Gastroesophageal sphincter (tissue), 4 donors: ENCODE data around the gene PCDH17. TPM values are rescaled to one million over a fixed set of nuclear protein-coding genes. Genes with fewer than 3 reads are reported as not detected.

Source experiments
- ATAC-seq: fragments of 150-250 bp; one replicate; pipeline ENCODE4 v1.9.1; 2016; ENCODE audit warnings: mild to moderate bottlenecking, moderate library complexity
- H3K27ac ChIP-seq, 4 donors: fragments of 200-600 bp; sonication (generic) in 3 of 4; 1 replicate in 3 of 4; 2 replicates in 1 of 4; pipeline ENCODE4 v1.5.1; 2016 to 2019
- H3K27me3 ChIP-seq: fragments of 200-600 bp; sonication (generic); one replicate; pipeline ENCODE4 v1.5.1; 2019
- H3K36me3 ChIP-seq, 2 donors: fragments of 200-600 bp; sonication (generic); one replicate each; pipeline ENCODE4 v1.5.1; 2019; ENCODE audit warnings: control low read depth in 1 of 2
- H3K4me1 ChIP-seq, 3 donors: fragments of 200-600 bp; sonication (generic); 1 replicate in 2 of 3; 2 replicates in 1 of 3; pipeline ENCODE4 v1.5.1; 2016 to 2019; ENCODE audit warnings: control low read depth in 2 of 3
- H3K4me3 ChIP-seq, 2 donors: fragments of 200-600 bp; sonication (generic); one replicate each; pipeline ENCODE4 v1.5.1; 2019; ENCODE audit warnings: mild to moderate bottlenecking in 1 of 2, moderate library complexity in 1 of 2
- H3K9me3 ChIP-seq, 3 donors: fragments of 200-600 bp; sonication (generic); one replicate each; pipeline ENCODE4 v1.5.1; 2017 to 2019; ENCODE audit warnings: control low read depth in 2 of 3
- EP300 ChIP-seq: sonication (generic); formaldehyde crosslinking; IDR thresholded peaks from one replicate; pipeline ENCODE4 v1.6.1; 2017; ENCODE audit warnings: antibody characterized with exemption, mild to moderate bottlenecking
- POLR2A ChIP-seq, 2 donors: fragments of 450-650 bp; IDR thresholded peaks; one replicate each; pipeline ENCODE4 v1.6.1; 2017; ENCODE audit warnings: antibody characterized with exemption in 2 of 2, mild to moderate bottlenecking in 2 of 2, moderate library complexity in 1 of 2
- POLR2AphosphoS5 ChIP-seq: sonication (generic); formaldehyde crosslinking; IDR thresholded peaks from one replicate; pipeline ENCODE4 v1.6.1; 2017; ENCODE audit warnings: antibody characterized with exemption
- WGBS, 2 donors: methylation state at CpG; one replicate each; pipeline ENCODE4 v1.1.5; 2018; ENCODE audit warnings: low coverage in 1 of 2; 5-methylcytosine and 5-hydroxymethylcytosine counted together
- total RNA-seq, 4 donors: library from RNA; depleted of rRNA; stranded (reverse); fragments of >200 nt; gene quantifications; one replicate each; pipeline ENCODE4 v1.1.0, GENCODE V29; 2016
- TF ChIP-seq, protein P1 (sequence below), 4 experiments: fragments of 200-600 bp in 2 of 4; fragments of 450-650 bp in 2 of 4; sonication (generic) in 1 of 4; IDR thresholded peaks; one replicate each; pipeline ENCODE4 v1.5.1; 2017 to 2019; ENCODE audit warnings: antibody characterized with exemption in 4 of 4, mild to moderate bottlenecking in 2 of 4, moderate library complexity in 2 of 4

The PCDH17 gene
- total RNA-seq, 4 donors from 2014 or later: 3.9 to 7.8 (median 4.8) TPM

DNA sequence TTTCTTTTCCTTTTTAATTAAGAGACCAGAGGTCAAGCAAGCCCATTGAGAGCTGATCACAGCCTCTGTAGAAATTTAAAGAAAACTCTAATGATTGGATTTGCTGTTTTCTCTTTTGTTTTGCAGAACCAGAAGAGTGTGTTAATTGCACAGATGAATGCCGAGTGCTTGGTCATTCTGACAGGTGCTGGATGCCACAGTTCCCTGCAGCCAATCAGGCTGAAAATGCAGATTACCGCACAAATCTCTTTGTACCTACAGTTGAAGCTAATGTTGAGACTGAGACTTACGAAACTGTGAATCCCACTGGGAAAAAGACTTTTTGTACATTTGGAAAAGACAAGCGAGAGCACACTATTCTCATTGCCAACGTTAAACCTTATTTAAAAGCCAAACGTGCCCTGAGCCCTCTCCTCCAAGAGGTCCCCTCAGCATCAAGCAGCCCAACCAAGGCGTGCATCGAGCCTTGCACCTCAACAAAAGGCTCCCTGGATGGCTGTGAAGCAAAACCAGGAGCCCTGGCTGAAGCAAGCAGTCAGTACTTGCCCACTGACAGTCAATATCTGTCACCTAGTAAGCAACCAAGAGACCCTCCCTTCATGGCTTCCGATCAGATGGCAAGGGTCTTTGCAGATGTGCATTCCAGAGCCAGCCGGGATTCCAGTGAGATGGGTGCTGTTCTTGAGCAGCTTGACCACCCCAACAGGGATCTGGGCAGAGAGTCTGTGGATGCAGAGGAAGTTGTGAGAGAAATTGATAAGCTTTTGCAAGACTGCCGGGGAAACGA, 93.1 kb downstream of the PCDH17 start:
- no peak for ATAC-seq
- 83 to 84% methylated on average over 8 to 9 of the region's 12 CpGs for WGBS, 2 donors

DNA sequence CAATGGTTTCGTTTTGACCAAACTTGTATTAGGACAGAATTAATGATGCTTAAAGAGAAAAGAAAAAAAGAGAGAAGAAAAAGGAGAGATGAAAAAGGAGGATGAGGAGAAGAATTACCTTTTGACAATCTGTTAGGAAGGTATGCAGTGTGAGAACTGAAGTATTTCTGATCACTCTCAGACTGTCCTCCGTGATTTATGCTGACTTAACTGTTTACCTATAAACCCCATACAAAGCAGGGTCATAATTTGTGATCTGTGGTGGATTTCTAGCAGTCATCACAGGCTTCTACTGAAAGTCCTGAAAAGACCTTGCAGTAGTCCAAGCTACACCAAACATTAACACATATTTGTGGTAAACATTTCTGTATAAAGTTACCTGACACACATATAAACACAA, 93.9 kb downstream of the PCDH17 start:
- no peak for ATAC-seq
- H3K9me3 ChIP-seq: no peaks in the 10 kb centered on the region
- H3K4me1 ChIP-seq: no peaks in the 10 kb centered on the region
- no peak overlapping the region for H3K27ac ChIP-seq
- TF ChIP-seq EP300 (no peak), POLR2A (IDR thresholded peaks at IDR 0.05) (no peak), POLR2AphosphoS5 (no peak)
- TF ChIP-seq, protein P1, sequence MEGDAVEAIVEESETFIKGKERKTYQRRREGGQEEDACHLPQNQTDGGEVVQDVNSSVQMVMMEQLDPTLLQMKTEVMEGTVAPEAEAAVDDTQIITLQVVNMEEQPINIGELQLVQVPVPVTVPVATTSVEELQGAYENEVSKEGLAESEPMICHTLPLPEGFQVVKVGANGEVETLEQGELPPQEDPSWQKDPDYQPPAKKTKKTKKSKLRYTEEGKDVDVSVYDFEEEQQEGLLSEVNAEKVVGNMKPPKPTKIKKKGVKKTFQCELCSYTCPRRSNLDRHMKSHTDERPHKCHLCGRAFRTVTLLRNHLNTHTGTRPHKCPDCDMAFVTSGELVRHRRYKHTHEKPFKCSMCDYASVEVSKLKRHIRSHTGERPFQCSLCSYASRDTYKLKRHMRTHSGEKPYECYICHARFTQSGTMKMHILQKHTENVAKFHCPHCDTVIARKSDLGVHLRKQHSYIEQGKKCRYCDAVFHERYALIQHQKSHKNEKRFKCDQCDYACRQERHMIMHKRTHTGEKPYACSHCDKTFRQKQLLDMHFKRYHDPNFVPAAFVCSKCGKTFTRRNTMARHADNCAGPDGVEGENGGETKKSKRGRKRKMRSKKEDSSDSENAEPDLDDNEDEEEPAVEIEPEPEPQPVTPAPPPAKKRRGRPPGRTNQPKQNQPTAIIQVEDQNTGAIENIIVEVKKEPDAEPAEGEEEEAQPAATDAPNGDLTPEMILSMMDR (IDR thresholded peaks at IDR 0.05): no peak
- 79 to 100% methylated on average over 2 of the region's 2 CpGs for WGBS, 2 donors
- H3K4me3 ChIP-seq: no peak overlapping the region
- no peaks in the 10 kb centered on the region for H3K27me3 ChIP-seq
- H3K36me3 ChIP-seq: peaks cover 0 to 6% of the 10 kb centered on the region in 2 donors

More for the DNA sequence above, 93.1 kb downstream of the PCDH17 start:
- TF ChIP-seq POLR2AphosphoS5 (no peak), POLR2A (IDR thresholded peaks at IDR 0.05) (no peak), EP300 (no peak)
- TF ChIP-seq, protein P1 (IDR thresholded peaks at IDR 0.05): no peak
- Histone ChIP-seq H3K27me3 (no peaks in the 10 kb centered on the region), H3K9me3 (no peaks in the 10 kb centered on the region), H3K27ac (no peak overlapping the region), H3K4me1 (no peaks in the 10 kb centered on the region), H3K4me3 (no peak overlapping the region), H3K36me3 (peaks cover 0 to 6% of the 10 kb centered on the region in 2 donors)

DNA sequence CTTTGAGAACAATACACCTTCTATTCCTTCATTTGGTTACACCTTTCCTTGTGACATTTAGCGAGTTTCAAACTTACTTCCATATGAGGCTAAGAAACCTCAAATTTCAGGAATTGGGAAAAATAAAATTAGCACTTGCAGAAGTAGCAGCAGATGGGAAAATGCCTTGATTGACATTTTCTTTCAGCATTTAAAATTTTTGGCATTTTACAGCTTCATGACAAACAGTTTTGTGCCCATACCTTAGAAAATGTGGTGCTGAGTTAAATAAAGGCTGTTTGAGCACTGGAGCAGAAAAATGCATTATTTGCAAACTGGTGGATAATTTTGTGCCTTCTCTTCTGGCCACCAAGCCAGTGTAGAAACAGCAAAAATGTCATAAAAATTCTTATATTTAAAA, 95.4 kb downstream of the PCDH17 start:
- Histone ChIP-seq H3K36me3 (peaks cover 0 to 6% of the 10 kb centered on the region in 2 donors), H3K27me3 (no peaks in the 10 kb centered on the region), H3K4me3 (no peak overlapping the region), H3K27ac (no peak overlapping the region), H3K4me1 (no peaks in the 10 kb centered on the region), H3K9me3 (no peaks in the 10 kb centered on the region)
- no peak for ATAC-seq
- TF ChIP-seq EP300: no peak
- no peak for TF ChIP-seq POLR2A (IDR thresholded peaks at IDR 0.05)
- TF ChIP-seq, protein P1 (IDR thresholded peaks at IDR 0.05): no peak
- TF ChIP-seq POLR2AphosphoS5: no peak
- 77 to 100% methylated on average over 1 of the region's 1 CpG for WGBS, 2 donors

DNA sequence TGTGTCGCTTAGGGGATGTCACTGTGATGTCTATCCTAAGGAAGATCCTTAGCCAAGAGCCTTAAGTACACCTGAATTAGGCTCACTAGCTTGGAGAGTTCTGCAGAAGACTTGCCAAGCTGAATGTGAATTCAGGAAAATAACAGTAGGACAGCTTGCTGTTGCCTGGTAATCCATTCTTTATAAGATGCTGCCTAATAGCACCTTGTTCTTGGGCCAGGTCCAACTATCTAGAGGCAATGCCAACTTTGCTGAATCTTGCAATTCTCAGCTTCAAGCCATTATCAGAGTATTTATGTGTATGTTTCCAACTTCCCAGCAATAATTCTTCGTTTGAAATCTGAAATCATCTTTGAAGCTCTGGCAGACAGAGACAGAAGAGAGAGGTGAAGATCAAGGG, 102.8 kb downstream of the PCDH17 start:
- WGBS, 2 donors: 31 to 34% methylated on average over 2 of the region's 2 CpGs
- H3K27ac ChIP-seq: no peak overlapping the region
- H3K36me3 ChIP-seq: no peaks in the 10 kb centered on the region
- TF ChIP-seq, protein P1 (IDR thresholded peaks at IDR 0.05): no peak
- no peak for TF ChIP-seq POLR2A (IDR thresholded peaks at IDR 0.05)
- no peak for TF ChIP-seq POLR2AphosphoS5
- TF ChIP-seq EP300: no peak
- no peak for ATAC-seq
- H3K27me3 ChIP-seq: no peaks in the 10 kb centered on the region
- H3K4me3 ChIP-seq: no peak overlapping the region
- H3K4me1 ChIP-seq: no peaks in the 10 kb centered on the region
- H3K9me3 ChIP-seq: no peaks in the 10 kb centered on the region

DNA sequence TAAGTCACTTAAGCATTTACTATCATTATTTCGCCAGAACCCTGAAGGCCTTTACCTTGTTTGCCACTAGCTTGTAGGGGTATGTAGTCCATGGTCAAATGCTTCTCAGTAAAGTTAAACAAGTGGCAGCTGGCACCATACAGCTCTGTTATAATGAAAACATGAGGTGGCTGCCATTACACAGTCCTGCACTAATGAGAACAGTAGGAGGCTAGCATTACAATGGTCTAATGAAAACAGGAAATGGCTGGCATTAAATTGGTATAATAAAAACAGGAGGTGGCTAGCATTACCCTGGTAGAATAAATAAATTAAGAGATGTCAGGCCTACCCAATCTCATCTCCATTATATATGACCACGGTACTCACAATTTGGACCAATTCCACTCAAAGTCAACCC, 107.5 kb downstream of the PCDH17 start:
- WGBS, 2 donors: 83 to 84% methylated on average over 2 of the region's 2 CpGs
- TF ChIP-seq POLR2AphosphoS5 (no peak), POLR2A (IDR thresholded peaks at IDR 0.05) (no peak), EP300 (no peak)
- TF ChIP-seq, protein P1 (IDR thresholded peaks at IDR 0.05): no peak
- Histone ChIP-seq H3K9me3 (no peaks in the 10 kb centered on the region), H3K27ac (no peak overlapping the region), H3K4me3 (no peak overlapping the region), H3K27me3 (no peaks in the 10 kb centered on the region), H3K36me3 (no peaks in the 10 kb centered on the region), H3K4me1 (no peaks in the 10 kb centered on the region)
- ATAC-seq: no peak
